ENCODE data around the gene ZNF683.
A peak's percentile ranks its signal among the peaks of the same experiment; 100 is the strongest.

The ZNF683 gene

DNA sequence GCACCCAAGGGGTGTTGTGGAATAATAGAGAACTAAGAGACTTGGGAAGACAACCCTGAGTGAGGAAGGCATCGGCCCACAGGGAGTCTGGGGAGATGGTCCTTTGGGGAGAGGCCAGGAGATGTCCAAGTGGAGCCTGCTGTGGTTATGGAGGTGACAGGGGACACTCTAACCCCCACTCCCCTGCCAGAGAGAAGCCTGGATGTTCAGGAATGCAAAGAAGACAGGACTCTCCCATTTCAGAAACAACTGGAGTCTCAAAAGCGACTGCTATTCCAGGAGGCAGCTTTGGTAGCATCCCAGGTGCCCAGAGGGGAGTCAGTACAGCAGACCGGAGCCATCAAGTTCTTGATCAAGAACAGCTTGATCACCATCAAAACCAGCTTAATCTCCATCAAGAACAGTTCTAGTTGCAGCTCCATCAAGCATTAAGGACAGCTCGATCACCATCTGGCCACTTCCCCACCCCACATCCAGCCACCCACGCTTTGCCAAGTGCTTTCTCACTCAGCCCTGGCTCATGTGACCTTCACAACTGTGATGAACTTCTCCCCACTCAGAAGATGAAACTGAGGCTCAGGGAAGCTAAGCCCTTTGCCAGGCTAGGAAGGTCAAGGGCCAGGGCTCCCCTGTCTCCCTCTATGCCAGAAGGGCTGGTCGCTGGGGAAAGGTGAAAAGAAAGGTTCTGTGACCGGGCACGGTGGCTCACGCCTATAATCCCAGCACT, 54.0 kb downstream of the ZNF683 start:
- peak; percentile 33 for DNase-seq
- in situ Hi-C loops (cut with MboI; ENCODE audit: low pct_unique_long_range_greater_than_20kb, low sequenced_read_pairs): no loop called here

DNA sequence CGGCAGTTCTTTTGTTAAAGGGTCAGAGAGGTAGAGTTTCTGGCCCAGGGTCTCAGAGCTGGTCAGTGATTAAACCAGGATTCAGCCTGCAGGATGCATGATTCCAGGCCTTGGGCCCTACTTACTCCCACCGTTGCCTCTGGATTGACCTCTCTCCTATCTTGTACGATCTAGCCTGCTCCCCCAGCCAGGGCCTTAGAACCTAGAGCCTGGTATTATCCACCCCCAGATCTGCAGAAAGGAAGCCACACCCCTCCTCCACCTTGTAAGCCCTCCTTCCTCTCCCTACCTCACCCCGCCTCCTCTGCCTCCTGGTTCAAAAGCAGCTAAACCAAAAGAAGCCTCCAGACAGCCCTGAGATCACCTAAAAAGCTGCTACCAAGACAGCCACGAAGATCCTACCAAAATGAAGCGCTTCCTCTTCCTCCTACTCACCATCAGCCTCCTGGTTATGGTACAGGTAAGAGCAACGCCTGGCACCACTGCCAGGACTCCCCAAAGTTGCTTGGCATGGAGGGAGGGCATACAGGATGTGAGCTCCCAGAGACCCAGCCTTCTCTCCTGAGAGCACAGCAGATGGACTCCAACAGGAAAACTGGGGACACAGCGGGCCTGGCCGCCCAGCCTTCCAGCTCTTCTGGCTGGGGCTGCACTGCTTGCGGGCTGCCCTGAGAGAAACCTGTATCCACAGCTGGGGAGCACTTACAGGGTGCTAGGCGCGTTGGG, 54.8 kb downstream of the ZNF683 start, which contains the start of gene CD52:
Gene CD52 (plus strand): TSS at position 347 of the 726 bp plus-strand sequence. CDS start 60 bp downstream, at position 407.
- DNase-seq: peak; percentile 84
- in situ Hi-C loops (cut with MboI; ENCODE audit: low pct_unique_long_range_greater_than_20kb, low sequenced_read_pairs): no loop called here

DNA sequence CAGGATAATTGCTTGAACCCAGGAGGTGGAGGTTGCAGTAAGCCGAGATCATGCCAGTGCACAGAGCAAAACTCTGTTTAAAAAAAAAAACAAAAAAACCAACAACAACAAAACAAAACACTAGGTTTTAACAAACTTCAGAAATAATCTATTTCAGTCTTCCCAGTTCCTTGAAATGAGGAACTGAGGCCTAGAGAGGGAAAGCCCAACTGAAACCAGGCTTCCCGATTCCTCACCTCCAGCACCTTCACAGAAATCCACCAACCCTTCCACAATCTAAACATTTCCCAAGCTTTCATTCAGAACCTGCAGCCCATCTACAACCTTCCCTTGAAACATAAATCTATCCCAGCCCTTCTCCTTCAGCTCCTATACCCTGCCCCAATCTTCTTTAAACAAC, 55.4 kb downstream of the ZNF683 start:
- peak; percentile 35 for DNase-seq
- in situ Hi-C loops (cut with MboI; ENCODE audit: low pct_unique_long_range_greater_than_20kb, low sequenced_read_pairs): no loop called here

DNA sequence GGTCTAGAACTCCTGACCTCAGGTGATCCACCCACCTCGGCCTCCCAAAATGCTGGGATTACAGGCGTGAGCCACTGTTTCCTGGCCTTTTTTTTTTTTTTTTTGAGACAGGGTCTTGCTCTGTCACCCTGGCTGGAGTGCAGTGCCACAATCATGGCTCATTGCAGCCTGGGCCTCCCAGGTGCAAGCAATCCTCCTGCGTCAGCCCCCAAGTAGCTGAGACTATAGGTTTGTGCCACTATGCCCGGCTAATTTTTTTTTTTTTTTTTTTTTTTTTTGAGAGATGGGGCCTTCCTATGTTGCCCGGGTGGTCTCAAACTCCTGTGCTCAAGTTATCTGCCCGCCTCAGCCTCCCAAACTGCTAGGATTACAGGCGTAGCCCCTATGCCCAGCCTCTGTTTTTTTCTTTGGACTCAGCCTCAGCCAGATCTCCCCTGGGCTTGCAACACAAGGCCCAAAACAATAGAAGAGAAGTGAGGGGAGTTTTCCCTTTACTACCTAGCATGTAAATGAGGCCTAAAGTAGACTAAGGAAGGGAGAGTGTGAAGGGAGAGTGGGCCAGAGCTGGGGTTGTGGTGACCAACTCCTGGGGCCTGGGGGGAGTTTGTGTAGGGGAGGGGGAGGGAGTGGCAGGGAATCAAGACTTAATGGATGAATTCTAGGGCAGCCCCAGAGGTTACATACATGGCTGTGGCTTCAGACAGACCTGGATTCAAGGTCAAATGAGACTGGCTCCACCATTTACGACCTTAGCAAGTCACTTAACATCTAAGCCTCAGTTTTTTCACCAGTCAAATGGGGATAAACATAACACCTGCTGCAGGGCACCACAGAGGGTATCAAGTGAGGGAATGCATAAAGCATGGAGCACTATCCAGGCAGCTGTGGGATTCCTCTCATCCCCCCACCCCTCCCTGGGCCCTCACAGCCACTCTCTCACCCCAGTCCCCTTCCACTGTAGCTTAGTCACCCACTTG, 56.4 kb downstream of the ZNF683 start:
- in situ Hi-C loops (cut with MboI; ENCODE audit: low pct_unique_long_range_greater_than_20kb, low sequenced_read_pairs): no loop called here
- DNase-seq: no peak

DNA sequence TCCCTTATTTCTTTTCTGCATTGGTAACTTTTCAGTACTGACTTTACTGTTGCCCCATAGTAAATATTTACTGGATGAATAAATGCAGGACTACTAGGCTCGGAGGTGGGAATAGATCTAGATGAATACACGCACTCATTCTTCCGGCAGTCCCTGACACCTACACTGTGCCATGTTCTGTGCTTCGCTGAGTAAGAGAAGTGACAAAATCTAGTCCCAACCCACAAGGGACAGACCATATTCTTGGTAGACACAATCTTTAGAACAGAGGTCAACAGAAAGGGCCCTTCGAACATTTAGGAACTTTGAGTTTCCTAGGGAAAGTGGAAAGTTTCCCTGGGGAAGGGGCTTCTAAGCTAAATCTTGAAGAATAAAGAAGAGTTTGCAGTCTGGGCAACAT, 58.0 kb downstream of the ZNF683 start:
- DNase-seq: no peak
- in situ Hi-C loops (cut with MboI; ENCODE audit: low pct_unique_long_range_greater_than_20kb, low sequenced_read_pairs): no loop called here
